CD14-positive monocyte (primary cell): ENCODE data around the gene IL1RL2. TPM values are rescaled to one million over a fixed set of nuclear protein-coding genes. Genes with fewer than 3 reads are reported as not detected.

Source experiments
- DNase-seq, 3 donors: peaks; one replicate each; pipeline ENCODE4 v3.0.0-alpha.2; 2011 to 2022
- H2AFZ ChIP-seq: 2 replicates; pipeline ENCODE4 v1.6.0; 2012; ENCODE audit warnings: mild to moderate bottlenecking, low read depth, low read length, inconsistent platforms; ENCODE audit not compliant: insufficient read depth, poor library complexity, severe bottlenecking
- H3K27ac ChIP-seq, 2 donors: 1 replicate in 1 of 2; 2 replicates in 1 of 2; pipeline ENCODE4 v1.5.1; 2012 to 2013; ENCODE audit warnings: low read length in 2 of 2, control low read depth in 1 of 2, inconsistent platforms in 1 of 2, low read depth in 1 of 2, mild to moderate bottlenecking in 1 of 2
- H3K27me3 ChIP-seq, 2 donors: one replicate each; pipeline versions ENCODE4 v1.6.0 to v1.6.1; 2011 to 2013; ENCODE audit warnings: low read length in 2 of 2; ENCODE audit not compliant: control insufficient read depth in 2 of 2, insufficient read depth in 2 of 2
- H3K36me3 ChIP-seq, 2 donors: replicated peaks in 1 of 2; 1 replicate in 1 of 2; 2 replicates in 1 of 2; pipeline versions ENCODE4 v1.5.1 to v1.6.1; 2012 to 2013; ENCODE audit warnings: low read length in 2 of 2, control low read depth in 1 of 2, inconsistent platforms in 1 of 2, mild to moderate bottlenecking in 1 of 2; ENCODE audit not compliant: insufficient read depth in 2 of 2, control insufficient read depth in 1 of 2
- H3K4me1 ChIP-seq, 2 donors: 1 replicate in 1 of 2; 2 replicates in 1 of 2; pipeline versions ENCODE4 v1.5.1 to v1.6.1; 2012 to 2013; ENCODE audit warnings: low read length in 2 of 2, control low read depth in 1 of 2, inconsistent platforms in 1 of 2, mild to moderate bottlenecking in 1 of 2, moderate library complexity in 1 of 2; ENCODE audit not compliant: insufficient read depth in 2 of 2, control insufficient read depth in 1 of 2
- H3K4me2 ChIP-seq: replicated peaks from 2 replicates; pipeline ENCODE3; 2012; ENCODE audit warnings: low read length, moderate library complexity, mild to moderate bottlenecking; ENCODE audit not compliant: poor library complexity, severe bottlenecking; ENCODE audit errors: extremely low read depth
- H3K4me3 ChIP-seq, 3 experiments: fragments of 200-600 bp in 1 of 3; sonication (generic) in 1 of 3; replicated peaks in 1 of 3; 1 replicate in 2 of 3; 2 replicates in 1 of 3; pipeline ENCODE4 v1.5.1; 2011 to 2013; ENCODE audit warnings: low read length in 3 of 3, mild to moderate bottlenecking in 3 of 3, control low read depth in 2 of 3, low read depth in 2 of 3, inconsistent platforms in 1 of 3, moderate library complexity in 1 of 3
- H3K79me2 ChIP-seq: 2 replicates; pipeline ENCODE4 v1.6.0; 2012; ENCODE audit warnings: mild to moderate bottlenecking, control low read depth, inconsistent platforms, low read length, moderate library complexity; ENCODE audit not compliant: insufficient read depth
- H3K9ac ChIP-seq: 2 replicates; pipeline ENCODE4 v1.6.0; 2017; ENCODE audit warnings: low read length, mild to moderate bottlenecking; ENCODE audit not compliant: insufficient read depth, poor library complexity, severe bottlenecking
- H3K9me3 ChIP-seq, 2 donors: replicated peaks in 1 of 2; 1 replicate in 1 of 2; 2 replicates in 1 of 2; pipeline versions ENCODE4 v1.5.1 to v1.6.1; 2012 to 2013; ENCODE audit warnings: low read length in 2 of 2, control low read depth in 1 of 2; ENCODE audit not compliant: control insufficient read depth in 1 of 2, insufficient read depth in 1 of 2
- H4K20me1 ChIP-seq: 2 replicates; pipeline ENCODE4 v1.6.0; 2012; ENCODE audit warnings: mild to moderate bottlenecking, low read length, control low read depth, moderate library complexity; ENCODE audit not compliant: insufficient read depth
- H3K27ac Mint-ChIP-seq, 7 donors: one replicate each; pipeline ENCODE4 v1.8.0; 2020; ENCODE audit warnings: mild to moderate bottlenecking in 7 of 7, mixed read lengths in 7 of 7, moderate library complexity in 6 of 7, inconsistent platforms in 2 of 7
- H3K27me3 Mint-ChIP-seq, 3 donors: one replicate each; pipeline ENCODE4 v1.8.0; 2021 to 2022; ENCODE audit warnings: low read depth in 3 of 3, mild to moderate bottlenecking in 3 of 3, mixed read lengths in 3 of 3, moderate library complexity in 3 of 3, inconsistent platforms in 1 of 3
- H3K36me3 Mint-ChIP-seq, 2 donors: one replicate each; pipeline ENCODE4 v1.8.0; 2020; ENCODE audit warnings: mixed read lengths in 2 of 2, inconsistent platforms in 1 of 2, mild to moderate bottlenecking in 1 of 2
- H3K4me1 Mint-ChIP-seq: one replicate; pipeline ENCODE4 v1.8.0; 2020; ENCODE audit warnings: mild to moderate bottlenecking, mixed read lengths
- H3K4me3 Mint-ChIP-seq, 2 donors: one replicate each; pipeline ENCODE4 v1.8.0; 2020; ENCODE audit warnings: mild to moderate bottlenecking in 2 of 2, mixed read lengths in 2 of 2, moderate library complexity in 1 of 2
- H3K9me3 Mint-ChIP-seq, 7 donors: one replicate each; pipeline ENCODE4 v1.8.0; 2020 to 2022; ENCODE audit warnings: mixed read lengths in 7 of 7, mild to moderate bottlenecking in 6 of 7, moderate library complexity in 6 of 7, inconsistent platforms in 2 of 7
- WGBS: methylation state at CpG from one replicate; pipeline ENCODE4 v1.1.5; 2013; ENCODE audit warnings: missing lambda C conversion rate; ENCODE audit not compliant: insufficient coverage; 5-methylcytosine and 5-hydroxymethylcytosine counted together
- intact Hi-C, 2 donors: fragments of 100-400 bp; cut with micrococcal nuclease; formaldehyde crosslinking; loops; one replicate each; pipeline versions ENCODE4 v1.15.0 to v1.15.1; 2023
- polyA plus RNA-seq, 3 donors: library from polyadenylated mRNA; depleted of rRNA in 1 of 3; unstranded in 2 of 3; stranded (reverse) in 1 of 3; fragments of 300-500 nt in 2 of 3; fragments of >200 nt in 1 of 3; fragmentation: Illumina TruSeq in 2 of 3; gene quantifications; 1 replicate in 2 of 3; 2 replicates in 1 of 3; pipeline ENCODE4 v1.2.3, GENCODE V29; 2012 to 2021
- TF ChIP-seq, protein P1 (sequence below): fragments of 200-600 bp; IDR thresholded peaks from one replicate; pipeline ENCODE4 v1.8.0; 2022; ENCODE audit warnings: antibody characterized with exemption, mild to moderate bottlenecking

IL1RL2 gene
- polyA plus RNA-seq, 3 donors = 0.07 to 1.5 TPM; not detected in 1

DNA sequence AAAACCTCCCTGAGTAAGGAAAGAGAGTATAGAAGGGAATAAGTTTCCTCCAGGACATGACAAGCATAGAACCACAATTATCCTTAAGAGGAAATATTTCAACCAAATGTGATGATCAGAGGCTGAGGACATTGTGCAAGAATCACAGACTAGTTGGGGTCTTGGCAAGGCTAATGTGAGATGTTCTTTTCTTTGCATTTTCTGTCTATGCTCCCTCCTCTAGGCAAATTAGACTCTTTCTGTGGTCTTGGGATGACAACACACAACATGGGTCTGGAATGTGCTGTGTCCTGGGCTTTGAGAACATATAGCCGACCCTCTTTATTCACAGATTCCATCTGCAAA, 92.5 kb downstream of the IL1RL2 start:
- Histone ChIP-seq H4K20me1 (no peaks in the 10 kb centered on the region), H3K4me3 (no peak overlapping the region), H3K27me3 (peaks cover 64 to 77% of the 10 kb centered on the region in 2 donors), H3K4me1 (peaks cover 29 to 36% of the 10 kb centered on the region in 2 donors), H3K79me2 (no peaks in the 10 kb centered on the region), H3K9ac (no peak overlapping the region), H3K27ac (no peak overlapping the region), H2AFZ (no peak overlapping the region), H3K9me3 (no peaks in the 10 kb centered on the region), H3K4me2 (no peak overlapping the region), H3K36me3 (no peaks in the 10 kb centered on the region)
- DNase-seq = no peak
- no peak overlapping the region for H3K27ac Mint-ChIP-seq
- H3K4me1 Mint-ChIP-seq = peaks cover 16% of the 10 kb centered on the region
- intact Hi-C loops = no loop called here
- TF ChIP-seq, protein P1, sequence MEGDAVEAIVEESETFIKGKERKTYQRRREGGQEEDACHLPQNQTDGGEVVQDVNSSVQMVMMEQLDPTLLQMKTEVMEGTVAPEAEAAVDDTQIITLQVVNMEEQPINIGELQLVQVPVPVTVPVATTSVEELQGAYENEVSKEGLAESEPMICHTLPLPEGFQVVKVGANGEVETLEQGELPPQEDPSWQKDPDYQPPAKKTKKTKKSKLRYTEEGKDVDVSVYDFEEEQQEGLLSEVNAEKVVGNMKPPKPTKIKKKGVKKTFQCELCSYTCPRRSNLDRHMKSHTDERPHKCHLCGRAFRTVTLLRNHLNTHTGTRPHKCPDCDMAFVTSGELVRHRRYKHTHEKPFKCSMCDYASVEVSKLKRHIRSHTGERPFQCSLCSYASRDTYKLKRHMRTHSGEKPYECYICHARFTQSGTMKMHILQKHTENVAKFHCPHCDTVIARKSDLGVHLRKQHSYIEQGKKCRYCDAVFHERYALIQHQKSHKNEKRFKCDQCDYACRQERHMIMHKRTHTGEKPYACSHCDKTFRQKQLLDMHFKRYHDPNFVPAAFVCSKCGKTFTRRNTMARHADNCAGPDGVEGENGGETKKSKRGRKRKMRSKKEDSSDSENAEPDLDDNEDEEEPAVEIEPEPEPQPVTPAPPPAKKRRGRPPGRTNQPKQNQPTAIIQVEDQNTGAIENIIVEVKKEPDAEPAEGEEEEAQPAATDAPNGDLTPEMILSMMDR = no peak
- no CpG with 5 or more reads among the region's 1 CpG for whole genome bisulfite sequencing
- H3K4me3 Mint-ChIP-seq = peak overlapping the region in 1 of 2 donors; percentile 61
- peaks cover 44 to 59% (median 46%) of the 10 kb centered on the region in 3 donors for H3K27me3 Mint-ChIP-seq
- H3K36me3 Mint-ChIP-seq = peaks cover 0 to 10% of the 10 kb centered on the region in 2 donors
- peaks cover 5 to 18% (median 11%) of the 10 kb centered on the region in 7 donors for H3K9me3 Mint-ChIP-seq

DNA sequence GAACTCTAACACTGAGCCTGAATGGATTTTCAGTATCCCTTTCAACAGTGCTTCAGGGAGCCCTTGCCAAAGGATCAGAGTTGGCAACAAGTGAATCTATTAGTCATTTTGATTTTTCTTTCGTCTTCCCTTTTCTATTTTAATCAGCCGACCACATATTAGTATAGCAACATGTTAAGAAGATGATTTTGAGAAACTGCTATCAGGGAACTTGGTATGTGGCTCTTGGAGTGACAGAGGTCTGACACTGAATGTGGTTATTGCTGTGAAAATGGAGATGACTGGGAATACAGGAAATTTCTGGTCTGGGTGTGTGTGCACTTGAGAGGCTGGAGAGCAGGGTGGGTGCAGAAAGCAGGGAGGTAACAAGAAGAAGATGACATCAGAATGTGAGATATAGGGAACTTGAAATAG, 95.9 kb downstream of the IL1RL2 start:
- H3K27me3 Mint-ChIP-seq = peaks cover 41 to 51% (median 43%) of the 10 kb centered on the region in 3 donors
- no CpG with 5 or more reads among the region's 2 CpGs for WGBS
- H3K36me3 Mint-ChIP-seq = peaks cover 0 to 9% of the 10 kb centered on the region in 2 donors
- Histone ChIP-seq H3K27me3 (peaks cover 68 to 89% of the 10 kb centered on the region in 2 donors), H4K20me1 (no peaks in the 10 kb centered on the region), H3K4me3 (no peak overlapping the region), H3K36me3 (no peaks in the 10 kb centered on the region), H3K4me2 (no peak overlapping the region), H3K9me3 (no peaks in the 10 kb centered on the region), H3K4me1 (peaks cover 32 to 40% of the 10 kb centered on the region in 2 donors), H3K79me2 (no peaks in the 10 kb centered on the region), H2AFZ (no peak overlapping the region), H3K9ac (no peak overlapping the region), H3K27ac (no peak overlapping the region)
- H3K4me1 Mint-ChIP-seq = peaks cover 15% of the 10 kb centered on the region
- peaks cover 0 to 3% (median 0%) of the 10 kb centered on the region in 7 donors for H3K9me3 Mint-ChIP-seq
- TF ChIP-seq, protein P1 = no peak
- H3K4me3 Mint-ChIP-seq = no peak overlapping the region
- intact Hi-C loops = no loop called here
- no peak overlapping the region for H3K27ac Mint-ChIP-seq
- peak; percentile 46 to 61 (median 50) for DNase-seq
